AG04449 (cell line): ENCODE results near the gene BOK.

Experiments used
- CTCF ChIA-PET: fragments of 350-600 bp; formaldehyde crosslinking; extraction: SDS; loops from one replicate; lab custom pipeline; 2021; ENCODE audit warnings: antibody characterized with exemption; lab: Yijun Ruan, JAX
- POLR2A ChIA-PET: fragments of 400-600, 350-600 bp; formaldehyde crosslinking; extraction: SDS; loops from one replicate; lab custom pipeline; 2020; ENCODE audit warnings: antibody characterized with exemption, inconsistent platforms; lab: Yijun Ruan, JAX
- DNase-seq: peaks from one replicate; pipeline ENCODE4 v3.0.0-alpha.2; 2010; ENCODE audit warnings: low read depth, low spot score
- H3K4me3 ChIP-seq: 2 replicates; pipeline ENCODE4 v1.5.1; 2011; ENCODE audit warnings: low read depth, mild to moderate bottlenecking, control low read depth, low read length
- CTCF ChIP-seq: IDR thresholded peaks from one replicate; pipeline ENCODE4 v1.5.1; 2011; ENCODE audit warnings: mild to moderate bottlenecking, moderate library complexity, low read length, control low read depth, inconsistent platforms; ENCODE audit not compliant: insufficient read depth; ENCODE audit errors: missing control alignments

BOK gene

GRCh38 chr2:241535871-241536655 lies 22.5 kb upstream of the BOK start:
- POLR2A ChIA-PET = no interaction called here
- no peak for DNase-seq
- CTCF ChIA-PET = interaction anchor here (1.0 kb wide), 1 partner anchor 29 kb away, joined by 3 read pairs; no protein-coding TSS in a partner anchor
- no peak overlapping the region for H3K4me3 ChIP-seq
- no peak for TF ChIP-seq CTCF

- POLR2A ChIA-PET = no interaction called here
- no peak overlapping the region for H3K4me3 ChIP-seq
- CTCF ChIA-PET = interaction anchor here (1.8 kb wide), 1 partner anchor 25 kb away, joined by 4 read pairs; no protein-coding TSS in a partner anchor
- no peak for DNase-seq
- no peak for TF ChIP-seq CTCF
These were observed 19.5 kb upstream of the BOK start for GRCh38 chr2:241538838-241539615.

GRCh38 chr2:241539616-241540374 lies 18.8 kb upstream of the BOK start:
- no peak for DNase-seq
- H3K4me3 ChIP-seq = no peak overlapping the region
- ChIA-PET POLR2A (no interaction called here), CTCF (no interaction called here)
- TF ChIP-seq CTCF = no peak

- DNase-seq = no peak
- no peak for TF ChIP-seq CTCF
- POLR2A ChIA-PET = no interaction called here
- H3K4me3 ChIP-seq = no peak overlapping the region
- CTCF ChIA-PET = no interaction called here
These were observed 18.2 kb upstream of the BOK start for GRCh38 chr2:241540401-241540770.

GRCh38 chr2:241540771-241541561 lies 17.6 kb upstream of the BOK start:
- H3K4me3 ChIP-seq = peak overlapping the region; percentile 45
- ChIA-PET POLR2A (no interaction called here), CTCF (no interaction called here)
- DNase-seq = no peak
- TF ChIP-seq CTCF = no peak
